NB4 (cell line): Measurements from ENCODE around the gene PRSS8.

Experiments used
- POLR2A ChIP-seq: IDR thresholded peaks from 2 replicates; pipeline ENCODE4 v1.6.1; 2011; ENCODE audit warnings: mild to moderate bottlenecking; ENCODE audit not compliant: insufficient read length; ENCODE audit errors: extremely low read depth
- TF ChIP-seq, protein P1 (sequence below): IDR thresholded peaks from one replicate; pipeline ENCODE4 v1.5.1; 2012; ENCODE audit warnings: low read depth, low read length
- TF ChIP-seq, protein P2 (sequence below): IDR thresholded peaks from 2 replicates; pipeline ENCODE4 v1.6.1; 2011; ENCODE audit warnings: low read depth, low read length

DNA sequence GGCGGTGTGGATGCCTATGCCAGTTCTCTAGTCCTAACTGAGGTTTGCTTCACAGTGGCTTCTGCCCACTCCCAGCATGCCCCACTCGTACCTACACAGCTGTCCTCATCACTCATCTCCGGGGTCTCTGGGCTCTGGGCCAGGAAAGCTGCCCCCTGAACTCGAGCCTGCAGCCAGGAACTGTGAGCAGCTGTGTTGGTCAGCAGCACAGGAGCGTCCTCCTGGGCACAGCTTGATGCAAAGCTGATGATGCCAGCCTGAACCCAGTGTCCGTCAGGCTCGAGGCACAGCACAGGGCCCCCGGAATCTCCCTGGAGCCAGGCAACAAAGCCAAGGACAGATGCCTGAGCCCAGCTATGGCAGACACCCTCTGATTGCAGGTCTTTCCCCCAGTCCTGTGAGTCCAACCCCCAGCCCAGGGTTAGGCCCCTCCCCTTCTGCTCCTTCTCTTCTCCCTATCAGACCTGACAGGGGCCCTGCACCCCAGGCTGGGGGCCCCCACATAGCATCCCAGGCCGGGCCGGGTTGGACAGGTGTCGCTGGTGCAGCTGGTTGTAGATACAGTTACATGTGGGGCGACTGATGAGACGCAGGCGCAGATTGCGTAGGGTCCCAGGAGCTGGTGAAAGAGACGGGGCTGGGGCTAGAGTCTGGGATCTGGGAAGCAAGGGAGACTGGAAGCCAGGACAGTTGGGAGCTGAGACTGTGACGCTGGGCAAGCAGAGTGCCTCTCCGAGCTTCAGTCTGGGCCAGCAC lies 49.5 kb downstream of the PRSS8 start:
- TF ChIP-seq, protein P1, sequence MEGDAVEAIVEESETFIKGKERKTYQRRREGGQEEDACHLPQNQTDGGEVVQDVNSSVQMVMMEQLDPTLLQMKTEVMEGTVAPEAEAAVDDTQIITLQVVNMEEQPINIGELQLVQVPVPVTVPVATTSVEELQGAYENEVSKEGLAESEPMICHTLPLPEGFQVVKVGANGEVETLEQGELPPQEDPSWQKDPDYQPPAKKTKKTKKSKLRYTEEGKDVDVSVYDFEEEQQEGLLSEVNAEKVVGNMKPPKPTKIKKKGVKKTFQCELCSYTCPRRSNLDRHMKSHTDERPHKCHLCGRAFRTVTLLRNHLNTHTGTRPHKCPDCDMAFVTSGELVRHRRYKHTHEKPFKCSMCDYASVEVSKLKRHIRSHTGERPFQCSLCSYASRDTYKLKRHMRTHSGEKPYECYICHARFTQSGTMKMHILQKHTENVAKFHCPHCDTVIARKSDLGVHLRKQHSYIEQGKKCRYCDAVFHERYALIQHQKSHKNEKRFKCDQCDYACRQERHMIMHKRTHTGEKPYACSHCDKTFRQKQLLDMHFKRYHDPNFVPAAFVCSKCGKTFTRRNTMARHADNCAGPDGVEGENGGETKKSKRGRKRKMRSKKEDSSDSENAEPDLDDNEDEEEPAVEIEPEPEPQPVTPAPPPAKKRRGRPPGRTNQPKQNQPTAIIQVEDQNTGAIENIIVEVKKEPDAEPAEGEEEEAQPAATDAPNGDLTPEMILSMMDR = no peak
- TF ChIP-seq POLR2A = no peak
- TF ChIP-seq, protein P2, sequence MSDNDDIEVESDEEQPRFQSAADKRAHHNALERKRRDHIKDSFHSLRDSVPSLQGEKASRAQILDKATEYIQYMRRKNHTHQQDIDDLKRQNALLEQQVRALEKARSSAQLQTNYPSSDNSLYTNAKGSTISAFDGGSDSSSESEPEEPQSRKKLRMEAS = no peak
